Pancreas (tissue), 10 donors: ENCODE data around the gene TMEM120B. TPM values are rescaled to one million over a fixed set of nuclear protein-coding genes. Genes with fewer than 3 reads are reported as not detected.
A peak's percentile ranks its signal among the peaks of the same experiment; 100 is the strongest.

ENCODE experiments used
- ATAC-seq, 4 donors: fragments of 200-7000 bp; cut with Tn5 transposase; one replicate each; pipeline versions ENCODE4 v1.8.0 to v1.9.1; 2020; ENCODE audit warnings: mild to moderate bottlenecking in 4 of 4, moderate library complexity in 4 of 4
- DNase-seq, 6 donors: peaks; one replicate each; pipeline ENCODE4 v3.0.0-alpha.2; 2020
- FAIRE-seq: peaks from 2 replicates; lab custom pipeline; 2012; peaks lifted over from hg19 to GRCh38; lab: Jason Lieb, UNC
- H3K27ac ChIP-seq, 4 donors: fragments of 200-600 bp; sonication (generic); 1 replicate in 3 of 4; 2 replicates in 1 of 4; pipeline versions ENCODE4 v1.5.0 to v1.8.0; 2020
- H3K27me3 ChIP-seq, 4 donors: fragments of 200-600 bp; one replicate each; pipeline ENCODE4 v1.8.0; 2021
- H3K36me3 ChIP-seq, 3 donors: fragments of 200-600 bp; sonication (generic) in 1 of 3; one replicate each; pipeline versions ENCODE4 v1.5.0 to v1.8.0; 2020 to 2021
- H3K4me1 ChIP-seq, 3 donors: fragments of 200-600 bp; one replicate each; pipeline ENCODE4 v1.8.0; 2021
- H3K4me3 ChIP-seq, 4 donors: fragments of 200-600 bp; sonication (generic) in 2 of 4; one replicate each; pipeline versions ENCODE4 v1.5.0 to v1.8.0; 2020 to 2021
- H3K9me3 ChIP-seq, 4 donors: fragments of 200-600 bp; one replicate each; pipeline ENCODE4 v1.8.0; 2021
- WGBS, 2 donors: extraction: QIAGEN DNeasy Blood & Tissue Kit; methylation state at CpG; one replicate each; pipeline ENCODE4 v1.1.7; 2013; 5-methylcytosine and 5-hydroxymethylcytosine counted together
- intact Hi-C, 3 donors: fragments of 100-400 bp; cut with DNase I; formaldehyde crosslinking; loops; one replicate each; pipeline versions ENCODE4 v1.11.1 to v1.14.2; 2022
- polyA plus RNA-seq, 2 donors: library from polyadenylated mRNA; stranded (reverse); fragments of 200-250 nt; gene quantifications; one replicate each; pipeline ENCODE4 v1.2.3, GENCODE V29; 2013
- total RNA-seq, 6 donors: library from RNA; stranded (reverse); fragmentation: NEBNext Ultra II Directional in 4 of 6; extraction: Animal tissue kit (Norgen Biotek cat#: 25700) in 4 of 6; gene quantifications; one replicate each; pipeline versions ENCODE4 v1.2.1 to v1.2.4, GENCODE V29; 2021 to 2023
- TF ChIP-seq, protein P1 (sequence below), 4 donors: fragments of 200-600 bp; sonication (generic) in 3 of 4; IDR thresholded peaks; one replicate each; pipeline versions ENCODE4 v1.5.0 to v1.8.0; 2021; ENCODE audit warnings: antibody characterized with exemption in 4 of 4
- donor health status: healthy with polysubstance abuse.
- donor health status: DM: no; HTN: no; CAD: no; lungs with moderate emphysema.
- donor health status: DM: no; HTN: no; CAD: no.
- donor health status: control.
- donor health status: control.
- donor health status: Bipolar disorder and iron deficiency.
- donor health status: DM: yes; HTN: yes; CAD: no.
- donor health status: DM: no; HTN: no; CAD: no.
- donor health status: DM: no; HTN: no; CAD: no.
- donor health status: DM: yes; HTN: yes; CAD: no.

The TMEM120B gene
- total and polyA plus RNA-seq, 8 donors, result 8.2 to 19.8 (median 11.4) TPM

DNA sequence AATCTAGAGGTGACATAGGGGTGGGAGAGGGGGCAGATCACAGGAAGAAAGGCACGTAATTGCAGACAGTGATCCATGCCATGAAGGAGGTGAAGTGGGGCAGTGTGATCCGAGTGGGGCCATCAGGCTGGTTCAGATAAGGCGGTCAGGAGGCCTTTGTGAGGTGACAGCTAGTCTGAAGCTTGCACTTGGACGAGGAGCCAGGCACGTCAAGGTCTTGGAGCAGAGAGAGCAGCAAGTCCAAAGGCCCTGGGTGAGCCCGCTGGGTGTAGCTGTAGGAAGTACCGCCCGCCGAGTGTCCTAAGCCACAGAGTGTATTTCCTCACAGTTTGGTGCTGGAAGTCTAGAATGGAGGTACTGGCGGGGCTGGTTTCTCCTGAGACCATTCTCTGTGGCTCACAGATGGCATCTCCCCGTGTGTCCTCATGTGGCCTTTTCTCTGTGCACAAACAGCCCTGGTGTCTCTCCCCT is 57.3 kb downstream of the TMEM120B start:
- no peaks in the 10 kb centered on the region for H3K36me3 ChIP-seq
- ATAC-seq, result no peak
- no peaks in the 10 kb centered on the region for H3K4me1 ChIP-seq
- no peak overlapping the region for H3K4me3 ChIP-seq
- no peaks in the 10 kb centered on the region for H3K9me3 ChIP-seq
- no peaks in the 10 kb centered on the region for H3K27me3 ChIP-seq
- FAIRE-seq, result no peak
- intact Hi-C loops, result loop anchor here in 1 of 3 donors (10.0 kb wide), 1 partner anchor 65 kb away; no protein-coding TSS in a partner anchor
- WGBS, 2 donors, result 71 to 79% methylated on average over 11 of the region's 11 CpGs
- TF ChIP-seq, protein P1, sequence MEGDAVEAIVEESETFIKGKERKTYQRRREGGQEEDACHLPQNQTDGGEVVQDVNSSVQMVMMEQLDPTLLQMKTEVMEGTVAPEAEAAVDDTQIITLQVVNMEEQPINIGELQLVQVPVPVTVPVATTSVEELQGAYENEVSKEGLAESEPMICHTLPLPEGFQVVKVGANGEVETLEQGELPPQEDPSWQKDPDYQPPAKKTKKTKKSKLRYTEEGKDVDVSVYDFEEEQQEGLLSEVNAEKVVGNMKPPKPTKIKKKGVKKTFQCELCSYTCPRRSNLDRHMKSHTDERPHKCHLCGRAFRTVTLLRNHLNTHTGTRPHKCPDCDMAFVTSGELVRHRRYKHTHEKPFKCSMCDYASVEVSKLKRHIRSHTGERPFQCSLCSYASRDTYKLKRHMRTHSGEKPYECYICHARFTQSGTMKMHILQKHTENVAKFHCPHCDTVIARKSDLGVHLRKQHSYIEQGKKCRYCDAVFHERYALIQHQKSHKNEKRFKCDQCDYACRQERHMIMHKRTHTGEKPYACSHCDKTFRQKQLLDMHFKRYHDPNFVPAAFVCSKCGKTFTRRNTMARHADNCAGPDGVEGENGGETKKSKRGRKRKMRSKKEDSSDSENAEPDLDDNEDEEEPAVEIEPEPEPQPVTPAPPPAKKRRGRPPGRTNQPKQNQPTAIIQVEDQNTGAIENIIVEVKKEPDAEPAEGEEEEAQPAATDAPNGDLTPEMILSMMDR (IDR thresholded peaks at IDR 0.05), result no peak
- no peak overlapping the region for H3K27ac ChIP-seq
- DNase-seq, result no peak

DNA sequence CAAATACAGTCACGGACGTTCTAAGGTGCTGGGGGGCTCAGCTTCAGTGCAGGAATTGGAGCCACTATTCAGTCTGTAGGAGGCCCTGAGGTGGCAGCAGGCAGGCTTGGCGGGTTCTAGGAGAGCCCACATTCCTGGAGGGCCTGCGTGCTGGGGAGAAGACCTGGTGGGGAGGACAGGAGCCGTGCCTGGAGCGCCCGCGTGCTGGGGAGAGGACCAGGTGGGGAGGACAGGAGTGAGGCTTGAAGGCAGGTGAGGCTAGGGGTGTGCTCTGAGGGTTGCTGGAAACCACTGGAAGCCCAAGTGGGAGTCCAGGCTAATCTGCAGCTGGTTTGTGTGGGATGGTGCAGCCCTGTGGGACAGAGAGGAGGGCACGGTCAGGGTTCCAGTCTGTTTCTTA is 57.8 kb downstream of the TMEM120B start:
- no peak for FAIRE-seq
- DNase-seq, result no peak
- Histone ChIP-seq H3K36me3 (no peaks in the 10 kb centered on the region), H3K9me3 (no peaks in the 10 kb centered on the region), H3K27ac (no peak overlapping the region), H3K4me3 (no peak overlapping the region), H3K4me1 (no peaks in the 10 kb centered on the region), H3K27me3 (no peaks in the 10 kb centered on the region)
- ATAC-seq, result no peak
- TF ChIP-seq, protein P1 (IDR thresholded peaks at IDR 0.05), result no peak
- 86 to 89% methylated on average over 9 of the region's 9 CpGs for WGBS, 2 donors
- intact Hi-C loops, result loop anchor here in 1 of 3 donors (10.0 kb wide), 1 partner anchor 66 kb away; no protein-coding TSS in a partner anchor

DNA sequence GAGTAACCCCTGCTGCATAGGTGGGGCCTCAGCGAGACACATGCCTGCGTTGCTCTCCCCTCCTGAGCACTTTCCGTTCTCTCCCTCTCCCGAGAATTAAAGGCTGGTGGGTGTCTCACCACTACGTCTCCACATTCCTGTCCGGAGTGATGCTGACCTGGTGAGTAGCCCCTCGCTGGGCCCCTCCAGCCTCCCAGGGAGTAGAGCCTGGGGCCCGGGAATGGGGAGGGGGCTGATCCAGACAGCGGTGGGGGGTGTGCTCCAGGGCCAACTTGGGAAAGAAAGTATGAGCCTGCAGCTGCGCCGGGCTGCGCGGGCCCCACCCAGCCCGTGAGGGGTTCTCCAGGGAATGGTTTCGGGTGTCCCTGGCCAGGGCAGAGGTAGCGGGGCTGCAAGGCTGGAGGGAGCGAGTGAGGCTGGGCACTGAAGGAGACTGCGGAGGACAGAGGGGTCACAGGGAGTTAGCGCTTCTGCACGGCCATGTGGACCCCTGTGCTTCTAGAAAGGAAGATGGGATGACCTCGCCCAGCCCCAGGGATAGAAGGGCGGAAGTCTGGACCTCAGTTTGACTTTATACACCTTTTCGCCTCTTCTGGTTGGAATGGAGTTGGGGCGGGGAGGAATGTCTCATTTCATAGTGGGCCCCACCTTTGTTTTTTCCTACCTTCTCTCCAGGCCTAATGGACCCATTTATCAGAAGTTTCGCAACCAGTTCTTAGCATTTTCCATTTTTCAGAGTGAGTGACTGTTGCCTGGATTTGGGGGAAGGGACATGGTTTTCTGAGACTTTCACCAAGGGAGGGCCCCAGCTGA is 58.5 kb downstream of the TMEM120B start:
- H3K27ac ChIP-seq, result no peak overlapping the region
- ATAC-seq (no peak), FAIRE-seq (no peak), DNase-seq (no peak)
- H3K27me3 ChIP-seq, result no peaks in the 10 kb centered on the region
- no peaks in the 10 kb centered on the region for H3K4me1 ChIP-seq
- no peak overlapping the region for H3K4me3 ChIP-seq
- H3K36me3 ChIP-seq, result no peaks in the 10 kb centered on the region
- 92 to 93% methylated on average over 24 to 25 of the region's 25 CpGs for WGBS, 2 donors
- intact Hi-C loops, result loop anchor here in 1 of 3 donors (10.0 kb wide), 1 partner anchor 66 kb away; no protein-coding TSS in a partner anchor
- TF ChIP-seq, protein P1 (IDR thresholded peaks at IDR 0.05), result no peak
- no peaks in the 10 kb centered on the region for H3K9me3 ChIP-seq

DNA sequence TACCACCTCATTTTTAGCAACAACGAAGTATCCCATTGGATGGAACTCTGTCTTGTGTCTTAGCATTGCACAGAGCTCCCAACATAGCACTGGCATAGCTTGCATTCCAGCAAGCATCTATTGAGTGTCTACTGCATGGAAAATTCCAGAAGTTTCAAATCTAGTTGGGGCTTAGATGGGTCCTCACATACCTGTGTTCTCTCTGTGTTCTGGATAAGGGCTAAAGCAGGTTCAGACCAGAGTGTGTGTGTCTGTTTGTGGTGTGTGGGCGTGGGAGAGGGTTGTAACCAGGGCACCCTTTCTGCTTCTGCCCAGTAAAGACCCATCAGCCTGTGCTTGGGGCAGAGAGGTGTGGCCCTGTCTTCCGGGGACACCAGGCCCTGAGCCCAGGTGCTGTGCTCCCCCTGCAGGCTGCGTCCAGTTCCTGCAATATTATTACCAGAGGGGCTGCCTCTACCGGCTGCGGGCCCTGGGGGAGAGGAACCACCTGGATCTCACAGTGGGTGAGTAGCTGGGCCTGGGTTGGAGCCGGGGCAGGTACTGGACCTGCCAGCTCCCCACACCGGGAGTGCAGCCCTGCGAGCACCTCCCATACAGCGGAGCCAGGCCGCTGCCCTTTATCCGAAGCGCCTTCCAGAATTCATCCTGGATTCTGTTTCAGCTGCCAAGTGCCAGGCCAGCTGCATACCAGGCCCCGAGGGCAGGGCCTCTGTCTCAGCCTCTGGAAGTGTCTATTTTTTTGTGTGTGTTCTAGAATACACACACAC is 60.6 kb downstream of the TMEM120B start:
- FAIRE-seq, result no peak
- Histone ChIP-seq H3K9me3 (no peaks in the 10 kb centered on the region), H3K27me3 (no peaks in the 10 kb centered on the region), H3K36me3 (no peaks in the 10 kb centered on the region), H3K4me1 (no peaks in the 10 kb centered on the region), H3K27ac (no peak overlapping the region), H3K4me3 (no peak overlapping the region)
- peak; percentile 72 to 93 (median 86) for ATAC-seq
- TF ChIP-seq, protein P1 (IDR thresholded peaks at IDR 0.05), result peak; percentile 42 to 67 (median 62)
- intact Hi-C loops, result loop anchor here in 1 of 3 donors (10.0 kb wide), 1 partner anchor 68 kb away; no protein-coding TSS in a partner anchor
- WGBS, 2 donors, result 33 to 37% methylated on average over 14 of the region's 14 CpGs
- peak; percentile 55 to 87 (median 76) for DNase-seq
